ENCODE results near the gene PDZD7.

The PDZD7 gene

DNA sequence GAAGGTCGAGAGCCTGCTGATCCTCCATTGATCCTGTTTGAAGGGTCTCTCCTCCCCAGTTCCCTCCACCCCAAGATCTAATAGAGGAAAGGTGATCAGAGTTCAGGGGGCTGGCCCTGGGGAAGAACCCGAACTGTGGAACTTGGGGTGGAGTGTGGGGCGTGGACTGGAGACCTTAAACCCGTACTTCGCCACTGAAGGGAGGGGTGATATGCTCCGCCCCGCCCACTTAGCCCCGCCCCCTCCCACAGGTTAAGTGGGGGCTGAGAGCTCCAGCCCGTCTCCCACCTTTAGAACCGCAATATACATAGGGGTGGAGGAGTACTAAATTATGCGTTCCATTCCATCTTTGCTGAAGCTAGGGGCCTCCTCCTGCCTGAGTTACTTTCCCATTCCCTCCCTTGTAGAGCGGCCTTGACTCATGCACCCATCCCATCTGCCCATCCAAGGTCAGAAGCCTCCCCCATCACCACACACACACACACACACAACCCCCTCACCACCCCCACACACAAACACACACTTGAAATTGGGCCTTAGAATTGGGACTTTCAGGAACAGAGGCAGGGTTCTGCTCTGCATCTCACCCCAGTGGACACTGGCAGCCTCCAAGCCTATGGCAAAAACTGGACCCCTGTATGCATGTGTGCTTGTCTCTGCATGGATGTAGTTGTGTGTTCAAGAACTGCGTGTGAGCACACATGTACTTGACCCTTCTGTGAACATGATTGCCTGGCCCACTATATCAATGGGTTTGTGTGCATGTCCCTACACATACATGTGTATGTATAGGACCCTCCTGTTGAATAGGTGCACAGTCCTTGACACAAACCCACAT, 60.6 kb downstream of the PDZD7 start:
- peak; percentile 65 for DNase-seq (ENCODE audit: low spot score)

DNA sequence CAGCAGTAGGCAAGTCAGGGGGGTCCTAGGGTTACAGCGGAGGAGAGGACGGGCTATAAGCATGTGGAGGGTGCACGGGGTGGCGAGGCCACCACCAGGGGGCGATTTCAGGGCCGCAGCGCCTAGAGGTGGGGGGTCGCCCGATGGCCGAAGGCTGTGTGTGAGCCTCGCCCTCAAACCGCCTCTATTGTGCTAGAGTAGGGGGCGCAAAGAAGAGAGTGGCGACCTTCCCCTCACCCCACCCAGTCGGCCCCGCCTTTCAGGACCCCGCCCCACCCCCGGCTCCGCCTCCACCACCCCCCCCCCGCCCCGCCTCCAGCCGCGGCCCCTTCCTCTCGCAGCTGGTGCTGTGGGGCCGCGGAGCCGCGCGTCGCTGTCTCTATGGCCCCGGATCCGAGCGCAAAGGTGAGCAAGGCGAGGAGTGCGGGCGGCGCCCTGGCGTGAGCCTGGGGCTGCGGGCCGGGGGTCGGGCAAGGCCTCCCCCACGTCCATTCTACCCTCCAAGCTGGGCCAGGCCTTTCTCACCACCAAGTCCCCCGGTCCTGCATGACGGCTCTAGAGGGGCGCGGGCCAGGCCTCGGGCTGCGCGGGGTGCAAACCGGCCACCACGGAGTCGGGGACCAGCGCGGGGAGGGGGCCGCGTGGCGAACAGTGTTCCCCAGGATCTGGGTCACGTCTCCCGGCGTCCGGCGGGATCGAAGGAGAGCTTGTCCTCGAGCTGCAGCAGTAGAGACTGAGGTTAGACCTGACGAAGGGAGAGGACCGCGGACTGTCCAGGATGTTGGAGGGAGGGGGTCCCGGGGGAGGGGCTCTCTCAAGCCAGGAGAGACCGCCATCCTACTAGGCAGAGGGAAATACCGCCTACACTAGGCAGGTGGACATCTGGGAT, 61.5 kb downstream of the PDZD7 start, which contains the start of gene SEMA4G:
Gene SEMA4G (plus strand): TSS at position 318 of the 889 bp plus-strand sequence. CDS start 3,409 bp downstream, outside the sequence.
- DNase-seq (ENCODE audit: low spot score), result peak; percentile 80
- TF ChIP-seq, protein P1, sequence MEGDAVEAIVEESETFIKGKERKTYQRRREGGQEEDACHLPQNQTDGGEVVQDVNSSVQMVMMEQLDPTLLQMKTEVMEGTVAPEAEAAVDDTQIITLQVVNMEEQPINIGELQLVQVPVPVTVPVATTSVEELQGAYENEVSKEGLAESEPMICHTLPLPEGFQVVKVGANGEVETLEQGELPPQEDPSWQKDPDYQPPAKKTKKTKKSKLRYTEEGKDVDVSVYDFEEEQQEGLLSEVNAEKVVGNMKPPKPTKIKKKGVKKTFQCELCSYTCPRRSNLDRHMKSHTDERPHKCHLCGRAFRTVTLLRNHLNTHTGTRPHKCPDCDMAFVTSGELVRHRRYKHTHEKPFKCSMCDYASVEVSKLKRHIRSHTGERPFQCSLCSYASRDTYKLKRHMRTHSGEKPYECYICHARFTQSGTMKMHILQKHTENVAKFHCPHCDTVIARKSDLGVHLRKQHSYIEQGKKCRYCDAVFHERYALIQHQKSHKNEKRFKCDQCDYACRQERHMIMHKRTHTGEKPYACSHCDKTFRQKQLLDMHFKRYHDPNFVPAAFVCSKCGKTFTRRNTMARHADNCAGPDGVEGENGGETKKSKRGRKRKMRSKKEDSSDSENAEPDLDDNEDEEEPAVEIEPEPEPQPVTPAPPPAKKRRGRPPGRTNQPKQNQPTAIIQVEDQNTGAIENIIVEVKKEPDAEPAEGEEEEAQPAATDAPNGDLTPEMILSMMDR (IDR thresholded peaks at IDR 0.05; ENCODE audit: extremely low read depth, missing control alignments), result peak; percentile 82

More for the DNA sequence above, 60.6 kb downstream of the PDZD7 start:
- TF ChIP-seq, protein P1 (IDR thresholded peaks at IDR 0.05; ENCODE audit: extremely low read depth, missing control alignments), result no peak

DNA sequence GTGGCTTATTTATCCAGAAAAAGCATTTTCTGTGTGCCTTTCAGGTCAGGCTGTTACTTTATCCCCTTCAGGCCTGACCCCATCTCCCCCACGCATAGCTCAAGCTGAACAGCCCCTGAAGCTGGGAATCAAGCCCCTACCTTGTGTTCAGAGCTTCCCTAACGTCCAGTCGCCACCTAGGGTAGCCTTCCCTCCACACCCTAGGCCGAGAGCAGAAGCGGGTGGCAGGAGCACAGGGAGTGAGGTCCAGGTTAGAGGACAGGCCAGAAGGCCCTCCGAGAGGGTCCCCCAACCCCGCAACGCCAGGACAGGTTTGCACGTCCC, 62.1 kb downstream of the PDZD7 start:
- TF ChIP-seq, protein P1 (IDR thresholded peaks at IDR 0.05; ENCODE audit: extremely low read depth, missing control alignments), result no peak
- DNase-seq (ENCODE audit: low spot score), result no peak

DNA sequence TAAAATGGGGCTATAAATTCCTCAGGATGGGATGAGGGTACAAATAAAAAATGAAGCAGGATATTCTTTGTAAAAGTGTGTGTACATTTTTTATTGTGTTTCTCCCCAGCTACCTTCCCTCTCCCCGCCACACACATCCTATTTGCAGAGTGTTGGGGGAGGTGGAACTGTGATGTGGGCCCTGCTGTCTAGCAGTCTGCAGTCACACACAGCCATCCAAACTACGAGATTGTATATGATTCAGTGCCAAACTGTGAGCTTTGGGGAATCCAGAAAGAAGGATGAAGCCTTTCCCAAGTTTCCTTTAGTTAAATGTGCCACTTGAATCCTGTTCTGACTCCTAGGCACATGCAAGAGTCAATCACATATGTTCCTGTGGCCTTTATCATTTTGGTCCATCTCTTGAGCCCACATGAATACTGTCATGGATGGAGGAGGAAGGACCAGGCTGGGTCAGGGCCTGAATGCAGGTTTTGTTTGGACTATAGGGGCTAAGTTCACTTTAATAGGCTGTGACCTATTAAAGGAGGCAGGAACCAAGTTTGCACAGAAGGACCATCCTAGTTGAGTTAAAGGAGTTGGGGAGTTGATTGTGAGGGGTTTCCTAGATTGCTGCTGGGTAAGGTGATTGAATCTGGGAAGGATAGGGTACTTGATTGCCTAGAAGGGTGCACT, 62.7 kb downstream of the PDZD7 start:
- TF ChIP-seq, protein P1 (IDR thresholded peaks at IDR 0.05; ENCODE audit: extremely low read depth, missing control alignments), result no peak
- peak; percentile 9 for DNase-seq (ENCODE audit: low spot score)

DNA sequence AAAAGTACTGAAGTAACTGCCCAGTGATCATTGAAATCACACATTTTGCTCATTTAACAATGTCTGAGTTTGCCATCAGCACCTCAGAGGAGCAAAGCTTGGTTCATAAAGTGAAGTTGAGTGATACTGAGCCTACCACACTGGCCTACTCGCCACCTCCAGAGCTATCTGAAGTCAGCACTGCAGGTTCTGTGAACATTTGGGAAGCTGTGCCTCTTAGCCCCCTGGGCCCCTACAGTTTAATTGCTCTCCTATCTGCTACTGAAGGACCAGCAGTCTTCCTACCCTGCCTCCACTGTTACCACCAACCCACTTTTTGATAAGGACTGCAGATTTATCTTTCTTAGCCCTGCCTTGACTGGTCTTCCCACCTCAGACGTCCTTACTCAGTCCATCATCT, 63.6 kb downstream of the PDZD7 start:
- DNase-seq (ENCODE audit: low spot score), result no peak
- TF ChIP-seq, protein P1 (IDR thresholded peaks at IDR 0.05; ENCODE audit: extremely low read depth, missing control alignments), result no peak

DNA sequence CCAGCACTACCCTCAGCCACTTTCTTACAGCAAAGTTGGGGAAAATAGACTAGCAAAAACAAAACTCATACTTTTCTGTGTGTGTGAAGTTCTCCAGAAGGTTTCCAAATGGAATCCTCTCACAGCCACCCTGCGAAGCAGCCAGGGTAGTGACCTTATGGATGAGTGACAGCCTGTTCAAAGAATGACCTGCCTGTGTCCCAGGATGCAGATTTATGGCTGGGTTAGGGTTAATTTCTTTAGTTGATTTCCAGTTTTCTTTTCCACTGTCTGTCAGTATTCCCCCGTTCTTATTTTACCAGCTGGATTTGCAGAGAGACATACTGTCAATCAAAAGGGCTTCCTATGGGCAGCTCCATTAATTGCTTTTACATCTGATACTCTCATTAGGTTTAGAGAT, 64.0 kb downstream of the PDZD7 start:
- DNase-seq (ENCODE audit: low spot score), result no peak
- TF ChIP-seq, protein P1 (IDR thresholded peaks at IDR 0.05; ENCODE audit: extremely low read depth, missing control alignments), result no peak

Data from GM20000 (cell line).